Stimulated activated naive CD8-positive, alpha-beta T cell treated with anti-CD3 and anti-CD28 coated beads, Interleukin-15, Interleukin-2, amounts not matched to agents 100 ng/mL and 50 ng/mL, for 24 hours (primary cell): ENCODE measurements around the gene FEM1B.

Experiments used
- H3K27ac Mint-ChIP-seq: one replicate; pipeline ENCODE4 v1.8.0; 2021; ENCODE audit warnings: mild to moderate bottlenecking, mixed read lengths
- H3K27me3 Mint-ChIP-seq: one replicate; pipeline ENCODE4 v1.8.0; 2021; ENCODE audit warnings: mixed read lengths
- H3K36me3 Mint-ChIP-seq: one replicate; pipeline ENCODE4 v1.8.0; 2021; ENCODE audit warnings: low read depth, mixed read lengths
- H3K4me1 Mint-ChIP-seq: one replicate; pipeline ENCODE4 v1.8.0; 2021; ENCODE audit warnings: low read depth, mixed read lengths
- H3K4me3 Mint-ChIP-seq: one replicate; pipeline ENCODE4 v1.8.0; 2021; ENCODE audit warnings: mild to moderate bottlenecking, mixed read lengths
- H3K9me3 Mint-ChIP-seq: one replicate; pipeline ENCODE4 v1.8.0; 2021; ENCODE audit warnings: mixed read lengths

FEM1B gene

GRCh38 chr15:68303560-68304436, 26.3 kb downstream of the FEM1B start:
- no peak overlapping the region for H3K27ac Mint-ChIP-seq
- no peak overlapping the region for H3K4me3 Mint-ChIP-seq
- H3K4me1 Mint-ChIP-seq = peaks cover 27% of the 10 kb centered on the region
- no peaks in the 10 kb centered on the region for H3K27me3 Mint-ChIP-seq
- H3K9me3 Mint-ChIP-seq = no peaks in the 10 kb centered on the region
- peaks cover 4% of the 10 kb centered on the region for H3K36me3 Mint-ChIP-seq

GRCh38 chr15:68304589-68305337, 27.2 kb downstream of the FEM1B start:
- no peak overlapping the region for H3K4me3 Mint-ChIP-seq
- H3K4me1 Mint-ChIP-seq = peaks cover 17% of the 10 kb centered on the region
- no peak overlapping the region for H3K27ac Mint-ChIP-seq
- H3K9me3 Mint-ChIP-seq = no peaks in the 10 kb centered on the region
- no peaks in the 10 kb centered on the region for H3K27me3 Mint-ChIP-seq
- H3K36me3 Mint-ChIP-seq = no peaks in the 10 kb centered on the region

- peaks cover 16% of the 10 kb centered on the region for H3K4me1 Mint-ChIP-seq
- H3K36me3 Mint-ChIP-seq = no peaks in the 10 kb centered on the region
- H3K9me3 Mint-ChIP-seq = no peaks in the 10 kb centered on the region
- no peak overlapping the region for H3K27ac Mint-ChIP-seq
- no peaks in the 10 kb centered on the region for H3K27me3 Mint-ChIP-seq
- no peak overlapping the region for H3K4me3 Mint-ChIP-seq
Observed at GRCh38 chr15:68305420-68305871, 27.9 kb downstream of the FEM1B start.

- H3K36me3 Mint-ChIP-seq = no peaks in the 10 kb centered on the region
- H3K27me3 Mint-ChIP-seq = no peaks in the 10 kb centered on the region
Observed at GRCh38 chr15:68307131-68307928, 29.8 kb downstream of the FEM1B start.

GRCh38 chr15:68309024-68309423, 31.5 kb downstream of the FEM1B start:
- H3K27ac Mint-ChIP-seq = no peak overlapping the region

More at GRCh38 chr15:68307131-68307928, 29.8 kb downstream of the FEM1B start:
- Mint-ChIP-seq H3K4me1 (peaks cover 11% of the 10 kb centered on the region), H3K27ac (no peak overlapping the region), H3K9me3 (no peaks in the 10 kb centered on the region), H3K4me3 (no peak overlapping the region)

GRCh38 chr15:68310178-68310803, 32.7 kb downstream of the FEM1B start:
- H3K4me3 Mint-ChIP-seq = no peak overlapping the region
- no peaks in the 10 kb centered on the region for H3K36me3 Mint-ChIP-seq
- H3K9me3 Mint-ChIP-seq = no peaks in the 10 kb centered on the region
- H3K27ac Mint-ChIP-seq = no peak overlapping the region
- no peaks in the 10 kb centered on the region for H3K27me3 Mint-ChIP-seq
- H3K4me1 Mint-ChIP-seq = peaks cover 11% of the 10 kb centered on the region

More at GRCh38 chr15:68309024-68309423, 31.5 kb downstream of the FEM1B start:
- Mint-ChIP-seq H3K4me1 (peaks cover 11% of the 10 kb centered on the region), H3K4me3 (no peak overlapping the region), H3K9me3 (no peaks in the 10 kb centered on the region), H3K36me3 (no peaks in the 10 kb centered on the region), H3K27me3 (no peaks in the 10 kb centered on the region)

- H3K36me3 Mint-ChIP-seq = no peaks in the 10 kb centered on the region
- no peaks in the 10 kb centered on the region for H3K9me3 Mint-ChIP-seq
- H3K27ac Mint-ChIP-seq = no peak overlapping the region
- peaks cover 11% of the 10 kb centered on the region for H3K4me1 Mint-ChIP-seq
- H3K4me3 Mint-ChIP-seq = no peak overlapping the region
- no peaks in the 10 kb centered on the region for H3K27me3 Mint-ChIP-seq
Observed at GRCh38 chr15:68310804-68311463, 33.4 kb downstream of the FEM1B start.

- H3K36me3 Mint-ChIP-seq = no peaks in the 10 kb centered on the region
- no peaks in the 10 kb centered on the region for H3K27me3 Mint-ChIP-seq
- no peak overlapping the region for H3K4me3 Mint-ChIP-seq
- H3K9me3 Mint-ChIP-seq = no peaks in the 10 kb centered on the region
- H3K27ac Mint-ChIP-seq = no peak overlapping the region
- peaks cover 6% of the 10 kb centered on the region for H3K4me1 Mint-ChIP-seq
Observed at GRCh38 chr15:68311464-68311835, 33.9 kb downstream of the FEM1B start.

- Mint-ChIP-seq H3K9me3 (no peaks in the 10 kb centered on the region), H3K27me3 (no peaks in the 10 kb centered on the region), H3K36me3 (no peaks in the 10 kb centered on the region), H3K4me1 (peaks cover under 1% of the 10 kb centered on the region), H3K4me3 (no peak overlapping the region), H3K27ac (no peak overlapping the region)
Observed at GRCh38 chr15:68311859-68312557, 34.5 kb downstream of the FEM1B start.

GRCh38 chr15:68312701-68313204, 35.2 kb downstream of the FEM1B start:
- H3K4me3 Mint-ChIP-seq = no peak overlapping the region
- H3K4me1 Mint-ChIP-seq = no peaks in the 10 kb centered on the region
- no peak overlapping the region for H3K27ac Mint-ChIP-seq
- no peaks in the 10 kb centered on the region for H3K9me3 Mint-ChIP-seq
- H3K27me3 Mint-ChIP-seq = no peaks in the 10 kb centered on the region
- no peaks in the 10 kb centered on the region for H3K36me3 Mint-ChIP-seq

- Mint-ChIP-seq H3K4me3 (no peak overlapping the region), H3K27me3 (no peaks in the 10 kb centered on the region), H3K36me3 (no peaks in the 10 kb centered on the region), H3K27ac (no peak overlapping the region), H3K9me3 (no peaks in the 10 kb centered on the region), H3K4me1 (no peaks in the 10 kb centered on the region)
Observed at GRCh38 chr15:68313501-68314410, 36.2 kb downstream of the FEM1B start.

GRCh38 chr15:68314563-68314962, 37.0 kb downstream of the FEM1B start:
- Mint-ChIP-seq H3K4me3 (no peak overlapping the region), H3K36me3 (no peaks in the 10 kb centered on the region), H3K9me3 (no peaks in the 10 kb centered on the region), H3K27me3 (no peaks in the 10 kb centered on the region), H3K4me1 (no peaks in the 10 kb centered on the region), H3K27ac (no peak overlapping the region)

- H3K36me3 Mint-ChIP-seq = no peaks in the 10 kb centered on the region
- no peak overlapping the region for H3K4me3 Mint-ChIP-seq
- H3K9me3 Mint-ChIP-seq = no peaks in the 10 kb centered on the region
- no peaks in the 10 kb centered on the region for H3K4me1 Mint-ChIP-seq
- no peak overlapping the region for H3K27ac Mint-ChIP-seq
- no peaks in the 10 kb centered on the region for H3K27me3 Mint-ChIP-seq
Observed at GRCh38 chr15:68315035-68315434, 37.5 kb downstream of the FEM1B start.
